GM12872 (cell line): ENCODE measurements around the gene PIP4K2A.

Experiments used
- CTCF ChIP-seq: IDR thresholded peaks from 3 replicates; pipeline ENCODE4 v1.5.1; 2011; ENCODE audit warnings: low read depth, mild to moderate bottlenecking, low read length, moderate library complexity; ENCODE audit not compliant: insufficient read depth

PIP4K2A gene

GRCh38 chr10:22581461-22581860 is 132.9 kb downstream of the PIP4K2A start:
- TF ChIP-seq CTCF, result no peak

- TF ChIP-seq CTCF, result no peak
Observed at GRCh38 chr10:22580711-22581110, 133.7 kb downstream of the PIP4K2A start.

GRCh38 chr10:22579826-22580225 is 134.6 kb downstream of the PIP4K2A start:
- no peak for TF ChIP-seq CTCF

- peak; percentile 68 for TF ChIP-seq CTCF
Observed at GRCh38 chr10:22573820-22574569, 140.4 kb downstream of the PIP4K2A start.

- no peak for TF ChIP-seq CTCF
Observed at GRCh38 chr10:22570733-22571430, 143.5 kb downstream of the PIP4K2A start.

GRCh38 chr10:22570234-22570633 is 144.1 kb downstream of the PIP4K2A start:
- no peak for TF ChIP-seq CTCF

DNA sequence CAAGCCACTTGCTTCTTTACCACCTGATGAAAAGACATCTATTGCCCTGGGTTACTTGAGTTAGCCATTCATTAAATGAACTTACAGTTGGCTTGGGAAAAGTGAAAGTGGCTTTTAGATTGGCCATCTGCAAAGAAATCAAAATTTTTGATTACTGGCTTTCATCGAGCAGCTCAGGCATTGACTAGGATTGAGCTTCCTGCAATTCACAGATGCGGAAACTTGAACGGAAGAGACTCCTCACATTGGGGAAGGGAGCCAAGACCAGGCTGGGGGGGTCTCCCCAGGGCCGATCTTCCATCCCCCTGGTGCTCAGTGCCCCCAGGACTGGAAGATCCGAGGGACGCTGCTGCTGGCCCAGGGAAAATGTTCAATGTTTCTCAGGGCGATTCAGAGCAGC is 145.4 kb downstream of the PIP4K2A start:
- TF ChIP-seq CTCF, result no peak
